GM21515 (cell line): ENCODE measurements around the gene ZCCHC14.

Experiments used
- ATAC-seq: cut with Tn5 transposase; IDR thresholded peaks from one replicate; pipeline ENCODE4 v1.9.1; 2021; ENCODE audit not compliant: unreplicated experiment

The ZCCHC14 gene

GRCh38 chr16:87435372-87436224 lies 57.2 kb downstream of the ZCCHC14 start:
- ATAC-seq: no peak

GRCh38 chr16:87434146-87434667 lies 58.6 kb downstream of the ZCCHC14 start:
- no peak for ATAC-seq

GRCh38 chr16:87432330-87432915 lies 60.4 kb downstream of the ZCCHC14 start:
- ATAC-seq: no peak

- no peak for ATAC-seq
Observed at GRCh38 chr16:87431926-87432325, 60.9 kb downstream of the ZCCHC14 start.

GRCh38 chr16:87426423-87427215 lies 66.2 kb downstream of the ZCCHC14 start:
- ATAC-seq: no peak

GRCh38 chr16:87425941-87426340 lies 66.9 kb downstream of the ZCCHC14 start:
- no peak for ATAC-seq

- ATAC-seq: no peak
Observed at GRCh38 chr16:87424266-87424665, 68.6 kb downstream of the ZCCHC14 start.

GRCh38 chr16:87423429-87423828 lies 69.4 kb downstream of the ZCCHC14 start:
- no peak for ATAC-seq

GRCh38 chr16:87422106-87422505 lies 70.7 kb downstream of the ZCCHC14 start:
- ATAC-seq: no peak

GRCh38 chr16:87421003-87421912 lies 71.6 kb downstream of the ZCCHC14 start:
- no peak for ATAC-seq

GRCh38 chr16:87420026-87421002 lies 72.5 kb downstream of the ZCCHC14 start:
- ATAC-seq: no peak

GRCh38 chr16:87418644-87419043 lies 74.2 kb downstream of the ZCCHC14 start:
- ATAC-seq: no peak

- no peak for ATAC-seq
Observed at GRCh38 chr16:87418216-87418615, 74.6 kb downstream of the ZCCHC14 start.

GRCh38 chr16:87417528-87417910 lies 75.3 kb downstream of the ZCCHC14 start:
- ATAC-seq: no peak

- no peak for ATAC-seq
Observed at GRCh38 chr16:87416826-87417527, 75.8 kb downstream of the ZCCHC14 start.

GRCh38 chr16:87415441-87415840 lies 77.4 kb downstream of the ZCCHC14 start:
- no peak for ATAC-seq

GRCh38 chr16:87414251-87414680 lies 78.6 kb downstream of the ZCCHC14 start:
- no peak for ATAC-seq

- ATAC-seq: no peak
Observed at GRCh38 chr16:87412996-87413421, 79.8 kb downstream of the ZCCHC14 start.
